GM21723 (cell line): Measurements from ENCODE around the gene C1QTNF4.
"Not testable (repeated sequence)": the region's sequence is repeated elsewhere in the genome, so short reads cannot be mapped to it uniquely, and the experiment has no call there.

Source experiments
- ATAC-seq: cut with Tn5 transposase; IDR thresholded peaks from one replicate; pipeline ENCODE4 v1.9.1; 2021; ENCODE audit warnings: mild to moderate bottlenecking, moderate library complexity; ENCODE audit not compliant: unreplicated experiment

Gene C1QTNF4

DNA sequence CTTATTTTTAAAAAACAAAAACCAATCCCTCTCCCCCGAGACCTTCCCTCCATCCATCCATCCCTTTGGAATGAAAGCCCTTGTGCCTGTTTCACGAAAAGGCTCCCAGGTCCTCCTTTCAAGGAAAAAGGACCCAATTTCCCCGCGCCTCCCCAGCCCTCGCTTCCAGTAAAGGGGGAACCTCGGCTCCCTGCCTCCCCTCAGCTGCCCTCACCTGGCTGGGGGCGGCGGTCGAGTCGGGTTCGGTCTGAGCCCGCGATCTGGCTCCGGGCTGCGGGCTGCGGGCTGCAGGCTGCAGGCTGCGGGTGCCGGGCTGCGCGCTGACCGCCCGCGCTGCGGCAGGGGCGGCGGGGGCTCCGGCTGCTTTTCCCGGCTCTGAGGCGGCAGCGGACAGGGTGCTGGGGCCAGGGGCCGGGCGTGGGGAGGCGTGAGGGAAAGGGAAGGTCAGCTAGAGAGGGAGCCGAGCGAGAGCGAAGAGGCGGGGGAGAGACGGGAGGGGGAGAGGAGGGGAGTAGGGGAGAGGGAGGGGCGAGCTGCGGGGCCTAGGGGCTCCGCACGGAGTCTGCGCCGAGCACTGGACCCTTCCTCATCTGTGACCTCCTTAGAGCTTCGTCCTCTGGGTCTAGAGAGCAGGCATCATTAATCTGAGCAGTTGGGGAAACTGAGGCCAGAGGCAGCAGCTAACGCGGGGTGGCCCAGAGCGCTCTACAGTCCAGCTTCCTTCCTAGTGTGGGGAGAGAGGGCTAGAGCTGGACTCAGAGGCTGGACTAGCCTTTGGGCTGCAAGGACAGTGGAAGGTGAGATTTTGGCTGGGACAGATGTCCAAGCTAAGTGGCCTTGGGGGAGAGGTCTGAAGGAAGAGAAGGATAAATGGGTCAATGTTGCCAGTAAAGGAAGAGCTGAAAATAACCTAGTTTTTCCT, at the start of gene C1QTNF4:
Gene C1QTNF4 (minus strand): TSS at position 478 of the 922 bp plus-strand sequence. CDS start 3,601 bp downstream, outside the sequence.
- no peak for ATAC-seq

DNA sequence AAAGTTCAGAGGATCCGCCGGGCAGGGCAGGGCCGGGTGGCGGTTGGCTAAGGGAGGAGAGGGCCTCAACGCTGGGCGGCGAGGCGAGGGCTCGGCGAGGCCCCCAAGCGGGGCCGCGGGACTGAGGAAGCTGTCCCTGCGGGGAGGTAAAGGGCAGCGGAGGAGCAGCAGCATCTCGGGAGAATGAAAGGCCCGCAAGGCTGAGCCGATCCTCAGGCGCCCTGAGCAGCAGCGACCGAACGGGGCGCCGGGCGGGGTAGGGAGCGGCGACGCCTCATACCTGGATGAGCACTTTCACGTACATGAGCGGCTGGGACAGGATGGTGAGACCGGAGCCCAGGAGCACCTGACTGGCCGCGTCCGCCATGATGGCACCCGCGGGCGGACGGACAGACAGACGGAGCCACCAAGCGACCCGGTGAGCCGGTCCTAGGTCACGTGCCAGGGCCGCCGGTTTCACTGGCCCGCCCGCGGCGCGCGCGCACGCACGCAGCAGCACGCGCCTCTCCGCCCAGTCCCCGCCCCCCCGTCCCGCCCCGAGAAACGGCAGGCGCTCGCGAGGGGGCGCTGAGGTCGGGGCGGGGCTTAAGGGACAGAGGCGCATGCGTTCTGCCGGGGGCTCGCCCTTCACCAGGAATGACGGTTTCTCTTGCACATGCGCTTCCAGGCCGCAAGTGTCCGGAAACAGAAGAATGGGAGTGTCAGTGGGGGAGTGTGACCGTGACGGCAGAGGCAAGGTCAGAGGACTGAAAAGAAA, 48.1 kb upstream of the C1QTNF4 start, which contains the start of gene MTCH2:
Gene MTCH2 (minus strand): TSS at position 461 of the 757 bp plus-strand sequence. CDS start 94 bp downstream, at position 367.
- ATAC-seq = peak; percentile 90

GRCh38 chr11:47641600-47642098, 47.4 kb upstream of the C1QTNF4 start:
- no peak for ATAC-seq

DNA sequence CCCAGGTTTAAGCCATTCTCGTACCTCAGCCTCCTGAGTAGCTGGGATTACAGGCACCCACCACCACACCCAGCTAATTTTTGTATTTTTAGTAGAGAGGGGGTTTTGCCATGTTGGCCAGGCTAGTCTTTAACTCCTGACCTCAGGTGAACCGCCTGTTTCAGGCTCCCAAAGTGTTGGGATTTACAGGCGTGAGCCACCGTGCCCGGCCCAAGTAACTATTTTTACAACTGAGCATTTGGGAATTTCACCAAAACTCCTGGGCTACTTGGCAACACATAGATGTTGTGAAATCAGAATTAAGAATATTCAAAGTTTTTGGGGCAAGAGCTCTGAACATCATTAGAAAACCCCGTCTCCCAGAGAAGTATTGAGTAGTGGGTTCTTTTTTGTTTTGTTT, 46.3 kb upstream of the C1QTNF4 start:
- ATAC-seq = not testable (repeated sequence)

- not testable (repeated sequence) for ATAC-seq
These were observed 42.1 kb upstream of the C1QTNF4 start for GRCh38 chr11:47636331-47636730.

GRCh38 chr11:47631473-47631872, 37.3 kb upstream of the C1QTNF4 start:
- no peak for ATAC-seq

GRCh38 chr11:47628026-47628425, 33.8 kb upstream of the C1QTNF4 start:
- no peak for ATAC-seq

DNA sequence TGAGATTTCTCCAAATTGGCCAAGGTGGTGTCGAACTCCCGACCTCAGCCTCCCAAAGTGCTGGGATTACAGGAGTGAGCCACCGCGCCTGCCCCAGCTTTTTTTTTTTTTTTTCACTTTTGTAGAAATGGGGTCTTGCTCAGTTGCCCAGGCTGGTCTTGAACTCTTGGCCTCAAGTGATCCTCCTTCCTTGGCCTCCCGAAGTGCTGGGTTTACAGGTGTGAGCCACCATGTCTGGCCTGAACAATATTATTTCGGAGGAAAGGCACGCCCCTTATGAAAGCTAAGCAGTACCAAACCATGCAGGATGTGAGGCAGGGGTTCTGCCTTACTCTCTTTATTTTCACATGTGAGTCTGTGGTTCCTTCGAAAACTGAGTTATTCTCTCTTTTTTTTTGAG, 32.0 kb upstream of the C1QTNF4 start:
- no peak for ATAC-seq

DNA sequence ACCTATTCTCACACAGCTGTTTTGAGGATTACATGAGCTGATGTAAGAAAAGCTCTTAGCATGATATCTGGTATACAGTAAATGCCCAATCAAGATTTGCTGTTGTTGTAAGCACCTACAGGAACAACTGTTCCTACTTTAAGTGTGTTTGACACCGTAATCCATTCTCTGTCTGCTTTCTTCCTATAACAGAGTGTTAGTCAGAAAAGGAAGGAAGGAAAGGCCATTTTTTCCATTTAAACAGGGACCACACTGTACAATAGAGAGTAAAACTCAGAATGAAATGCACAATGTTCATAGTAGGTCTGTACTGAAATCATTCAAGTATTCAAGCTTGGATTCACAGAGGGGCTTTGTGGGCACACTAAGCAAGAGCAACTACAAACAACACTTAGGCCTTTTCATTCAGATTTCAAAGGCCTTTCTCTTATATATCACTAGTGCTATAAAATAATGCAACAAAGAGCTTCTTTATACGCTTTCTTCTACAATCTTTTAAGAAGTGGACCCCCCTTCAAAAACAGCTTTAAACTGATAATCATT, 26.7 kb upstream of the C1QTNF4 start:
- ATAC-seq = no peak

DNA sequence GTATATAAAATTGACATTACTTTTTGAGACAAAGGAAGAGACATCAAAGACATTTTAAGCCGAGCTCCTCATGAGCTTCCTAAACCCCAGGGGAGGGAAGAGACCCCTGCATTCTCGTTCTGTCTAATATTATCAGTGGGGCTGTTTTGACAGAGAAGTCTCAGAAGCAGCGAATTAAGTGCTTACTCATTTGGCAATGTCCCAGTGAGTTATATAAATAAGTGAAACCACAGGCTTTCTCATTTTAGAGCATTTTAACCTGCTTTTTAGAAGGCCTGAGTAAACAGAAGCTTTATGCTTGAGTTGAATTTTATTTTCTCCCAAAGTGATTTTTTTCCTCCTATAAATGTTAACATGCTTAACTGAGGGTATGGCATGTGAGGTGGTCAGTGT, 23.2 kb upstream of the C1QTNF4 start:
- ATAC-seq = no peak

DNA sequence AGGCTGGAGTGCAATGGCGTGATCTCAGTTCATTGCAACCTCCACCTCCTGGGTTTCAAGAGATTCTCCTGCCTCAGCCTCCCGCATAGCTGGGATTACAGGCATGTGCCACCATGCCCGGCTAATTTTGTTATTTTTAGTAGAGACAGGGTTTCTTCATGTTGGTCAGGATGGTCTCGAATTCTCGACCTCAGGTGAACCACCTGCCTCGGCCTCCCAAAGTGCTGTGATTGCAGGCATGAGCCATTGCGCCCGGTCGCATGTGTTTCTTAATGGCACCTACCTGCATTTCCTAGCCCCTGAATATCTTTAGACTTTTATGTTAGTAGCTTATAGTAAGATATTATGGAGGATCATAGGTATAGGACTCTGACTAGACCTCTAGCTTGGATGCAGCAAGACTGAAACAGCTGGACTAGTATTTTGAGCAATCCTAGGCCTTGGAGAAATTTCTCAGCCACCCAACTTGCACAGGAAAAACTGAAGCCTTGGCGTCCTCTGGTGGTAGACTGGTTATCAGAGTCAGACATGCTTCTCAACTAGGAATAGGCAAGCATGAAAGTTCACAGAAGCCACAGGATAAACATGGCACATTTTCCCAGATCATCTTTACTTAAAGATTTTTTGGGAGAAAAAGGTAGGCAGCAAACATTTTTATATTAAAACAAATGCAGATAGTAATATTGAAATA, 22.7 kb upstream of the C1QTNF4 start:
- ATAC-seq = no peak

GRCh38 chr11:47615249-47615648, 21.0 kb upstream of the C1QTNF4 start:
- no peak for ATAC-seq

- peak; percentile 85 for ATAC-seq
These were observed 17.2 kb upstream of the C1QTNF4 start for GRCh38 chr11:47611348-47611794.

- ATAC-seq = no peak
These were observed 15.5 kb upstream of the C1QTNF4 start for GRCh38 chr11:47609675-47610074.

DNA sequence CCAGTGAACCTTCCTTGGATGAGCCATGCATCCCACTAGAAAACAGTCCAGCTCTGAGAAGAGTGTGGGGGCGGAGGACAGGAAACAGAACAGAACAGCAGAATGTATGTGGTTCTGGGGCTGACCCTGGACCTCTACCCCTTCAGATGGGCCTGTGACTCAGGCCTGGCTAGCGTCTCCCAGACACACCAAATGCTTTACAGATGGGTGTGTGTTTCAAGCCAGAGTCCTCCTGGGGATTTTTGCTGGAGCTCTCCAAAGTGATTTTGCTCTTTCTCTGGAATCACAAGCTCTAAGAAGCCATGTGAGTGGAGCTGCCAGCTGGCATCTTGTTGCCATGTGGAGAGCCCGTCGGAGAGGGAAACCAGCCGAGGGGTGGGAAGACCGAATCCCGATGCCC, 13.2 kb upstream of the C1QTNF4 start:
- no peak for ATAC-seq

DNA sequence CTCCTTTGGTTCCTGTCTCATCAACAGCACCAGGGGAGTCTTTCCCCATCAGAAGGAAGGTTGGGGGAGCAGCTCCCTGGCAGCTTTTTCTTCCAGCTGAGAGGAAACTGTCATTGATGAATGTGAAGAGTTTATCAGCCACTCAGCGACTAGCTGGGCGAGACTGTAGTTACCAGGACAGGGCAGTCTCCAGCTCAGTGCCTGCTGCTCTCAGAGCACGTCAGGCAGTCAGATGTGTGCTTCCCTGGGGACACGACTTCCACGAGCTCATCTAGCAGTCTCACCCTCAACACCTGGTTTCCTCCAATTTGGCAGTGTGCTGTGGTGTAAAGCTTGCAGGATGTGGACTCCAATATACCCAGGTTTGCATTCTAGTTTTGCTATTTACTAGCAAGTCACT, 12.5 kb upstream of the C1QTNF4 start:
- ATAC-seq = no peak

DNA sequence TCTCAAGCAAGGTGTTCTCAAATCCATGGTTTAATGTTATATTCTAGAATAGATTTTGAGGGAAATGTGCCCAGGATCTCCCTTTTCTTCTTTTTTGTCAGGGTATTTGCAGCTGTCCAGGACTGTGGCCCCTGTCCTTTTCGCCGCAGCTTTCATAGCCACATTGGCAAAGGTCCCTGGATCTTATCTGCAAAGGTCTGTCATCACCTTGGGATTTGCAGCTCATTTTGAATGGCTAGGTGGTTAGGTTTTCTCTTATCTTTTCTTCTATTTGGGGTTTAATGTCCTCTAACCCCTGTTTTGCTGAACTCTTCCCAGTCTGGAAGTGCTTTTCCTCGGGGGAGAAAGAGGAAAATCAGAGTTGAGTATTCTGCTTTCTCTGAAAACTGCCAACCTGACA, 11.7 kb upstream of the C1QTNF4 start:
- no peak for ATAC-seq

DNA sequence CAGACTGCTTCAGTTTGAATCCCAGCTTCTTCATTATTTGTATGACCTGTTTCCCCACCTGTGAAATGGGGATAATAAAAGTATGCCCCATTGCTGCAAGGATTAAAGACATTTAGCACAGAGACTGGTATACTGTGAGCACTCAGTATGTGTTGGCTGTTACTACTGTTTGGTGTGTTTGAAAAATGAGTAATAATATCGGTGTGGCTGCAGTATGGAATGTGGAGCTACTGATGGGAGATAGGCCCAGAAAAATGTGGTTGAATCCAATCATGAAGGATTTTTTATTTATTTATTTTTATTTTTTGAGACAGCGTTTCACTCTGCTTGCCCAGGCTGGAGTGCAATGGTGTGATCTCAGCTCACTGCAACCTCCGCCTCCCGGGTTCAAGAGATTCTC, 9.1 kb upstream of the C1QTNF4 start:
- ATAC-seq = no peak

DNA sequence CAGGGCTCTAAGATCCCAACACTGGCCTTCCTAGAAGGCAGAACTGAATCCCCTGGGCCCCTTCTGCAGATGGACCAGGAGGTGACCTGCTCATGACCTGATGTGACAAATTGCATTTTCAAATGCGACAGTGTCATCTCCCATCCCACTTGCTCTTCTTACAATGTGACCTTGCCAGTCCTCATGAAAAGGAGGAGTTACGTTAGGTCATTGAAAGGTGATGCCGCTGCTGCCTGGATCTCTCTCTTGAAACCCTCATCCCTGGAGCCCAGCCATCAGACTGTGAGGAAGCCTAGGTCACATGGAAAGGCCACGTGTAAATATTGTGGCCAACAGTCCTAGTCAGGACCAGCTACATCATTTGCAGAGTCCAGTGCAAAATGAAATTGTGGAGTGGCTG, 5.7 kb upstream of the C1QTNF4 start:
- ATAC-seq = no peak

DNA sequence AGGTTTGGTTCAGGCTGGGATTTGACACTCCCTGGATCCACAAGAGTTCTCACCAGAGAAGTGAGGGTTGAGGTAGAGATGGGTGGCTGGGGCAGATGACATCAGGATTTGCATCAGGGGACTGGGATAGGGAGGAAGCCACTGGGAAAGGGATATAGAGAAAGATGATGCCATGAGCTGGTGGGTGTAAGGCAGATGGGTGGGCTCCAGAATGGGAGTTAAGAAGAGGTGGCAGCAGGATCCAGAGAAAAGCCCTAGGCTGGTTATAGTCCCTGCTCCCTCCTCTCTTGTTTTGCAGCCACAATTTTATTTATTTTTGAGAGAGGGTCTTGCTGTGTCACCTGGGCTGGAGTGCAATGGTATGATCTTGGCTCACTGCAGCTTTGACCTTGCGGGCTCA, 1.8 kb upstream of the C1QTNF4 start:
- no peak for ATAC-seq

DNA sequence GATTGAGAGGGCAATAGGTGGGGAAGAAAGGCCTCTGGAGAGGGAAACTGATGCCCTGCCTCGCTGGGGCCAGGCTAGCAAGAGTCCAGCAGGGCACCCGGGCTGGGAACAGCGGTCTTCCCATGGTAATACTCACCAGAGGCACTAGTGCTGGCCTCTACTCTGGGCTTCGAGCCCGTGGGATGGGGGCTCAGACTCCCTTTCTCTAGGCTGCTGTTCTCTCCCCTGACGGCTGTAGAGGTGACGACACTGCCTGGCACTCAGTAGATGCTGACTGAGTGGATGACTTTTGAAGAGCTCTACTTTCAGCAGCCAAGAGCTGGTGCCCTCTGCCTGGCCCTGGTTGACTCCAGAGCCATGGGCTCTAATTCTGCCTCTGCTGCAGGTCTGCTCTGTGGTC, 818 bp upstream of the C1QTNF4 start:
- ATAC-seq = no peak
